ENCODE results near the gene HSPBP1.
"Not testable (repeated sequence)": the region's sequence is repeated elsewhere in the genome, so short reads cannot be mapped to it uniquely, and the experiment has no call there.

Gene HSPBP1

GRCh38 chr19:55241143-55241934, 38.6 kb downstream of the HSPBP1 start:
- DNase-seq (ENCODE audit: low read depth in 2 of 3, low spot score in 1 of 3) = no peak

GRCh38 chr19:55240713-55241020, 39.2 kb downstream of the HSPBP1 start:
- no peak for DNase-seq (ENCODE audit: low read depth in 2 of 3, low spot score in 1 of 3)

- no peak for DNase-seq (ENCODE audit: low read depth in 2 of 3, low spot score in 1 of 3)
Measured at GRCh38 chr19:55239004-55239403, 40.9 kb downstream of the HSPBP1 start.

GRCh38 chr19:55238030-55238429, 41.9 kb downstream of the HSPBP1 start:
- no peak for DNase-seq (ENCODE audit: low read depth in 2 of 3, low spot score in 1 of 3)

GRCh38 chr19:55232986-55233385, 46.9 kb downstream of the HSPBP1 start:
- no peak for DNase-seq (ENCODE audit: low read depth in 2 of 3, low spot score in 1 of 3)

- no peak for DNase-seq (ENCODE audit: low read depth in 2 of 3, low spot score in 1 of 3)
Measured at GRCh38 chr19:55232286-55232602, 47.7 kb downstream of the HSPBP1 start.

GRCh38 chr19:55231391-55232285, 48.3 kb downstream of the HSPBP1 start:
- DNase-seq (ENCODE audit: low read depth in 2 of 3, low spot score in 1 of 3) = no peak

- DNase-seq (ENCODE audit: low read depth in 2 of 3, low spot score in 1 of 3) = no peak
Measured at GRCh38 chr19:55230780-55231179, 49.1 kb downstream of the HSPBP1 start.

- DNase-seq (ENCODE audit: low read depth in 2 of 3, low spot score in 1 of 3) = no peak
Measured at GRCh38 chr19:55230329-55230728, 49.6 kb downstream of the HSPBP1 start.

GRCh38 chr19:55229789-55230182, 50.1 kb downstream of the HSPBP1 start:
- DNase-seq (ENCODE audit: low read depth in 2 of 3, low spot score in 1 of 3) = no peak

GRCh38 chr19:55229145-55229788, 50.6 kb downstream of the HSPBP1 start:
- no peak for DNase-seq (ENCODE audit: low read depth in 2 of 3, low spot score in 1 of 3)

GRCh38 chr19:55228403-55229031, 51.4 kb downstream of the HSPBP1 start, which contains the start of gene TMEM86B:
Gene TMEM86B, minus strand, starts transcription at chr19:55228763. Its CDS starts 22 bp downstream, at chr19:55228741.
- DNase-seq (ENCODE audit: low read depth in 2 of 3, low spot score in 1 of 3) = no peak

GRCh38 chr19:55228015-55228391, 51.9 kb downstream of the HSPBP1 start:
- no peak for DNase-seq (ENCODE audit: low read depth in 2 of 3, low spot score in 1 of 3)

- DNase-seq (ENCODE audit: low read depth in 2 of 3, low spot score in 1 of 3) = no peak
Measured at GRCh38 chr19:55227241-55228014, 52.5 kb downstream of the HSPBP1 start.

- no peak for DNase-seq (ENCODE audit: low read depth in 2 of 3, low spot score in 1 of 3)
Measured at GRCh38 chr19:55226788-55227187, 53.1 kb downstream of the HSPBP1 start.

GRCh38 chr19:55226273-55226672, 53.6 kb downstream of the HSPBP1 start:
- DNase-seq (ENCODE audit: low read depth in 2 of 3, low spot score in 1 of 3) = no peak

GRCh38 chr19:55225415-55225958, 54.4 kb downstream of the HSPBP1 start:
- no peak for DNase-seq (ENCODE audit: low read depth in 2 of 3, low spot score in 1 of 3)

- not testable (repeated sequence) for DNase-seq (ENCODE audit: low read depth in 2 of 3, low spot score in 1 of 3)
Measured at GRCh38 chr19:55224679-55225414, 55.1 kb downstream of the HSPBP1 start.

- no peak for DNase-seq (ENCODE audit: low read depth in 2 of 3, low spot score in 1 of 3)
Measured at GRCh38 chr19:55224038-55224665, 55.8 kb downstream of the HSPBP1 start.

Measured in stimulated activated CD4-positive, alpha-beta T cell treated with anti-CD3 and anti-CD28 coated beads, Interleukin-12 subunit alpha, Interleukin-12 subunit beta, amount 100 ng/mL, for 48 hours (primary cell).